CD1c-positive myeloid dendritic cell (primary cell): ENCODE measurements around the gene ARSJ.

Experiments
- DNase-seq: peaks from one replicate; pipeline ENCODE4 v3.0.0-alpha.2; 2016; ENCODE audit errors: extremely low spot score

ARSJ gene

DNA sequence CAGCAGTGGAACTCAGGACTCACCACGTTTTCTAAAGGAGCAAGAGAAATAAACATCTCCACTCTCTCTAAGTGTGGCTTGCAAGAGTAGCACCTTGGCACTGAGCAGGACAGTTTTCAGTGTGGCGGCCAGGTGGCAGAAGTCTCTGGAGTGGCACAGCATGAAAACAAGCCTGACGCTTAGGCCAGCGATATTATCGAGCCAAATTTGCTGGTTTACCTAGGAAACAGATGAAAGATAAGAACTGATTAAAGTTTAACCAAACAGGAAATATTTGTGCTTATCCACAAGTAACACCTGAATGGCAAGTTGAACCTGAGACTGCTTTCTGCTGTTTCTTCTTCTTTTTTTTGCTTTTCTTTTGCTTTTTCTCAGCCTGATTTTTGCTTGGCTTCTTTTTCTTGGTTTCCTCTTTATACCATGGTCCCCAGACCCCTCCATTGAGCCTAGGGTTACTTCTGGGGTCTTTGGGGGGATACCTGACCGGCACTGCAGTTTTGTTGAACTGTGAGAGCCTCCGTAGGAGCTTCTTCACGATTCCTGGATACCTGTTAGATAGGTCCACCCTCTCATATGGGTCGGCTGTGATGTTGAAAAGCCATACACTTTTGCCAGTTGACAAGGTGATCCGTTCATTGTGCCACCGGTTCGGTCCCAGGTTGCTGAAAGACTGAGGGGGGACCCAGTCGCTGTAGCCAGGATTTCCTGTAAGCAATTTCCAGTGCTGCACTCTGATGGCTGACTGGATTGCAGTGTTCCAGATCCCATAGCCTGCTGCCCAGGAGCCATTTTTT, 77.3 kb downstream of the ARSJ start:
- peak; percentile 52 for DNase-seq

DNA sequence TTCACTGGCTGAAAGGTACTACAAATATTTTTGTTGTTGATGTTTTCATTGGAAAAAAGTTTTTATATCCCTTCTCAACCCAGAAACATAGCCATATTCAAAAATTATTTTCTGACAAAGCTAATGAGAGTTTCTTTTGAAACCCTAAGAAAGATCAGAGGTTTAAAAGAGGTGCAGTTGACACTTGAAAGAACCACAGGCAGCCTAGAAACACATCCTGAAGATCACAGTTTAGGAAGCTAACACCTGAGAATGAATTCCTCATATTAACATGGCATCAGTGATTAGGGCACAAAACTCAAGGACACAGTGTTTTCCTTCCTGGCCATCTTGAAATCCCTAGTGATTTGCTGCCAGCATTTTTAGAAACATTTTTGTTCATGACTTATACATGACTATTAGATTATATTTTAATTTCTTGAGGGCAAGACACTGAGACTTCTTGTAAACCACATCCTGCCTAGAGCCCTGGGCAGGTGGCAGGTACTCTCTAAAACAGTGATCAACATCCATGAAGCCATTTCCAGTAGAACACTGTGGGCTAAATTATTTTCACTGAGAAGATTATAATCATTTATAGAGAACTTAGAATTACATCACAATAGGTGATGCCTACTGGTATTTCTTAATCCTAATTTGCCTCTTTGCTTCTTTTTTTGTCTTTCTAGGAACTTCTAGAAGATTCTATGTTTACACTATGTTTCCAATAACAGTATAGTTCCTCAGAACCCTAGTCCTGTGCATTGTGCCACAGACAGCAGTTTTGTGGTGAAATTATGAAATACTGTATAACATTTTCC, 80.0 kb downstream of the ARSJ start:
- DNase-seq: peak; percentile 79

DNA sequence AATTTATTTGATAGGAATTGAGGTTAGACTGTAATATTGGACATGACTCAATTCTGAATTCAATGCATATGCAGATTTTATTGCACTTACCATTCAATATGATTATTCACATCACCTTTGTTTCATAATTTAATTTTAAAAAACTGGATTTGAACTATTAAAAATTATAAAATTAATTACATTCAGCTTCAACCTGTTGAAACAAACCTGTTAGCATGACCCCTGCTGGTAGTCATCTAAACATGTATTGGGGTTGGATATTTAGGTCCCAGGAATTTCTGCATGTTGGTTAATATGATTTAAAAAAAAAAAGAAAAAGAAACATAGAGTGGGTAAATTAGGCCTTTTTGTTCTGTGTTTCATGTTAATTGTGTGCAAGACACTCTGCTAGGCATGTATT, 85.9 kb downstream of the ARSJ start:
- DNase-seq: peak; percentile 10

DNA sequence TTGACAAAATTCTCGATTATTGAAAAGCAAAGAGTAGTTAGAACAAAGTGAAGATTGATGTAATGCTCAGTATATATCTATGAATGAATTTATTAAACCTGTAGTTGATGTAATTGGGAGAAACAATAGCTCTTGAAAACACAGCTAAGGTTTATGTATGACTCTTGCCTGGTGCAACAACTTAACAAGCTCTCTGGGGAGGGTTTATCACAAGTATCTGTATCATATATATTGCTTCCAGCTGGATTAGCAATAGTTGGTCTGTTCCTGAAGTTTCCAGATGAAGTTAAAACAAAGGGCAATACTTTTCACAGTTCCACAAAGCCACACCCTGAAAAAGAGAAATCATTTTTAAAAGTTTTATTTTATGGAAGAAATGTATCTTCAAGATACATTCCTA, 91.4 kb downstream of the ARSJ start:
- DNase-seq: no peak

DNA sequence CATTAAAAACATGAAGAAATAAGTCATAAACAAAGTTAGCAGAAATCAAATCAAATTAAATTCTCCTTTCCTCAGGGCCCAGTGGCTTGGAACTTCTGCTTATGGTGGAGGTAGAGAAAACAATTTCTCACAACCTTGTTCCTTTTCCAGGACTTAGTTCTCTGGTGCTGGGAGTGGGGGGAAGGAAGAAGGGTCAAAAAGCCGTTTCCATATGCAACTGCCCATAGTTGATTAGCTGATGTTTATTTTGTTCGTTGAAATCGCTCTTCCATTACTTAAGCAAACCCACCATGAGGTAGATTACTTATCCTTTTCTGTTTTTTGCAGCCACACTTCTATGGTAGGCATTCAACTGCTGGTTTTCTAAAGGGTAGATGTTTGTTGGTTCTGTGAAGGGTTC, 94.2 kb downstream of the ARSJ start:
- DNase-seq: no peak

DNA sequence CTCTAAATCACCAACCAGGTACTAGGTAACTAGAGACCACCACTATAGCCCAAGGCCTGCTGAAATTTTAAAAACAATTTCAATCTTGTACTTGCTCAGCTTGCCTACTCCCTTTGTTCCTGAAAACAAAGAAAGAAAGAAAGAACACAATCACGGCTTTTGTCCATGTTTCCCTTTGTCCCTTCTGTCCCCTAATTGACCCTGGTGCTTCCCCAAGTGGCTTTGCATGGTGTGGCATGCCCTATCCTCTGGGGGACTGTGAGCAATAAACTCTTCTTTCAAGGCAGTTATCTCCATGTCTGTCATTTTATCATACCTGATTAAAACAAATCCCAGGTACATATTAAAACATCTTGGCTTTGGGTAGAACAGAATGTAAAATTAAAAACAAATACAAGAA, 94.8 kb downstream of the ARSJ start:
- no peak for DNase-seq

DNA sequence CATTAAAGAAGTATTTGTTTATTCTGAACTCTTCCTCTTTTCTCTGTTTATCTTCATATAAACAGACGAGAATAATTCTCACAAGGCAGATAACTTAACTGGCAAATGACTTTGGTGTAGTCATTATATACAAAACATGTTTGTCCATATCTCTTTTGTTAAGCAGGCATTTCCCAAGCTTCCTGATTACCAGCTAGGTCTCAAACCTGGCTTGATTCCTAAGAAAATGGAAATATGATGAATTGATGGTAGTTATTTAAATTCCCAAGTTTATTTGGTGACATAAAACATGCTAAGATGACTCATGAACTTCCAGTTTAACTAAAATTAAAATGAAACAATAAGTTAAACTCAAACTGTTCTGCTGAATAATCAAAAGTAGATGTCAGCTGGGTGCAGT, 96.8 kb downstream of the ARSJ start:
- no peak for DNase-seq

DNA sequence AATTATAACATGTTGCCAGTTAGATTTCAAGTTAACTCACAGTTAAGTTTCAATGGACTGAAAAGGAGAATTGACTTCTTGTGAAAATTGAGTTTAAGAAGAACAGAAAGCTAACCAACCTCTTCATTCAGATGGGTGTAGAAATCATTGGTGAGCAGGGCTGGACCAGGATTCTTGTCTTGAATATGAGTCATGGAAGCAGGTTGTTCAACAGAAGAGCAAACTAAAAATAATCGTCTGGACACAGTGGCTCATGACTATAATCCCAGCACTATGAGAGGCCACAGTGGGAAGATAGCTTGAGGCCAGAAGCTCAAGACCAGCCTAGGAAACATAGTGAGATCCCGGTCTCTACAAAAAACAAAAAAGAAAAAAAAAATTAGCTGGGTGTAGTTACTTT, 98.2 kb downstream of the ARSJ start:
- DNase-seq: no peak

DNA sequence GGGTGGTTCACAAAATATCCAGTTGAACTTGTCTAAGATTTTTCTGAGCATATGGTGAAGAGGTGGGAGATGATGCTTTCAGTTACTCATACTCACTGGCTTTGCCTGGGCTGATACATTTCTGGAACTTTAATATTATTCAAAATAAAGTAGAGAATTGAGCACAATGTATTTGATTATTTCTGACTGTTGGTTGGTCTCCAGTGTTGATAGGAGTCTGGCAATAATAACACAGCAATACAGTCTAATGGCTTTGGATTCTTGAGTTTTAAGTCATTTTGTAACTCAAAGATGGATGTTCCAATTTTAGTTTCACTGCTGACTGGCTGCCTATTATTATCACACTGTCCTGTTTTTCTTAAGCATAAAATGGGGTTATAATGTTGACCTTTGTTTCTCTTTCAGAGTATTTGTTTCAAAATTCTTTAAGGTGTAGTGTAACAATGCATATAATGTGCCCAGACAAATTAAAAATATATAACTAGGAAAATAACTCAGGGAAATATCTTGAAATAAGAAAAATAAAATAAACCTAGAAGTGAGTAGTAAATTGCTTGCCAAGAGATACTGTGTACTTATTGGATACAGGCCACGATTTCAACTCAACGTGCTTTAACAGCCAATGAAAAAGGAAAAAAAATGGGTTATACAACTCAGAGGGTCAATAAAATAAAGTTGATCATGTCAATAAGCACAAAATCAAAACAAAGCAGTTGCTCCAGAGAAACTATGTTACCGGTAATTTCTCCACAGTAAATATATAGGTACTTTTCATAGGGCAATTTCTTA, 99.0 kb downstream of the ARSJ start:
- no peak for DNase-seq

DNA sequence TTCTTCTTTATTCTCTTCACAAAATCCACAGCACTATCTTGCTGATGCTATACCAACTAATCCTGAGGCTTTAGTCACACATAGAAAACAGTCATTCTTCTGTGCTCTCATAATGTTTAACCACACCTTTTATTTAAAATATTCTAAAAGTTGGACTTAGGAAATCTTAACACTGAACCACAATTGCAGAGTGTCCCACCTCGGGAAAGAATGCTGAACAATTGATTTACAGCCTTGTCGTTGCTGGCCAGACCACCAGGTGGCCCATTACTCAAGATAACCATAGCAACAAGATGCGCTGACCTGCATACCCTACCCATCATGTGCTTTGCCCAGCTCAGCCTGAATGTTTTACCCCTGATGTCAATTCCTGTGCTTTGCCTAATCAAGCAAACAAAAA, 100.8 kb downstream of the ARSJ start:
- no peak for DNase-seq

DNA sequence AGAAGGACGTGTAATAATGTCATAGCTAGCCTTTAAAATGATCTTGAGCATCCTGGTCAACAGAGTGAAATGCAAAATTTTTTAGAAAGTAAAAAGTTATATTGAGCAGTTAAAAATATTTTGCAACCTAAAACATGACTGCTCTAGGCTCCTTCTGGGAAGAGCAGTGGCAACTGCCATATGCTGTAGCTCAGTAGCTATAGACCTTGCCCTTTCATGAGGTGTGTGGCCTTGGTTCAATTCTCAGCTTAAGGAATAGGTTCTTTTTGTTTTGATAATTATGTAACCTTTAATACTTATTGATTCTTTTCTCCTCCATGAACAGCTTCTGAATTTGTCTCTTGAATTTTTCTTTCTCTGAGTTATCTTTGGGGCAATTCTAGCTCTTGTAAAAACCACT, 105.0 kb downstream of the ARSJ start:
- no peak for DNase-seq

DNA sequence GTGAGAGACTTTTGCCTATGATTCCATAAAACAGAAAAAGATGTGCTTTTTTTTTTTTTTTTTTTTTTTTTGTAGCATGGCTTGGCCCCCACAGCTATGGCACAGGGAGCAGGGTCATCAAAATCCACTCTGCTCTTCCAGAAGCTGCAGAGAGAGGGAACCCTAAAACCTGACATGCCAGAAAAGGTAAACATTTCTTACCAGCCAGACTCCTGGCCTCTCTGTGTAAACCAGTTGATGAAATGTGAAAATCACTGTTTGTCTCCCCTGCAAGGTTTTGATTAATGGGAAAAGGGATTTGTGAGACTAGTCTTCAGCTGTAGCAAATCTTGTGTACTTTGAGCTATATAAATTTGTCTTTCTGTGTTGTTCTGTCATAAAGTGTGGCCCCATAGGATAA, 105.9 kb downstream of the ARSJ start:
- no peak for DNase-seq

DNA sequence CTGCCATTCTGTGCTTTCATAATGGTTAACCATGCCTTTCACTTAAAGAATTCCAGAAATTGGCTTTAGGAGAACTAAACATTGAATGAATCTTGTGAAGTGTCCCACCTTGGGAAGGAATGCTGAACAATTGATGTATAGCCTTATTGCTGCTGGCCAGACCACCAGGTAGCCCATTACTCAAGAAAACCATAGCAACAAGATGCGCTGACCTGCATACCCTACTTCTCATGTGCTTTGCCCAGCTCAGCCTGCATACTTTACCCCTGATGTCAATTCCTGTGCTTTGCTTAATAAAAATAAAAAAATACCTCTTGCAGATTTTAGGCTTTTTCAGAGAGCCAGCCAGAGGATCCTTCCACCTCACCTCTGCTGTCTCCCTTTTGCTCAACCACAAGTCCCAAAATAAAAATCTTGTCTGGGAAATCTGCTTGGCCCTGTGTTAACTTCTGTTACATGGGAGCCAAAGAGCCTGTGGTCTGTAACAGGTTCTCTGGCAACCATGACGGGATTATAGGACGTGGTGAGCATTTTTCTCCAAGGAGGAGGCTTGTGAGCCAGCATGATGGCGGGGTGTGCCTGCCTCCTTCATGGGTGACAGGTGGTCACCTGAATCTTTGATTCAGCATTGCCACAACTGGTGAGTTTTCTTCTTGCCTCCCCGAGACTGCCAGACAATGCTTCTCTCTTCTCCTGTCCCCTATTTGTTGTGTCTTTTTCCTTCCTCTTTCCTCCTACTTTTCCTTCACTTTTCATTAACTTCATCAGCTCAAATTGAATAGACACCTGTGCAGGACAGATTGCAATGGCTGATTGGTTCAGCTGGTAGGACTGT, 106.8 kb downstream of the ARSJ start:
- no peak for DNase-seq

DNA sequence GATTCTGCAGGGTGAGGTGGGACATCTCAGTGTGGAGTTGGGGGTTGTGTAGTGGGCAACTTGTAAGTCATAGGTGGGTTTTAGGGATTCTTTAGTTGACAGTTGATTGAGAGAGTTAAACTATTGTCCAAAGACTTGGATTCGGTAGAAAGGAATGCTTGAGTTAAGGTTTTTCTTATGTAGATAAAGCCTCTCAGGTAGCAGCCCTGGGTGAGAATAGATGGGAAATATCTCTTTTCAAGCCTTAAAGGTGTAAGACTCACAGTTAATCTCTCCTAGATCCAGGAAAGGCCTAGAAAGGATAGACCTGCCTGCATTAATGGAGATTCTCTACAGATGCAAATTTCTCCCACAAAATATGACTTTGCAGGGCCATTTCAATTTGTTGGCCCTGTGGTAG, 108.4 kb downstream of the ARSJ start:
- DNase-seq: no peak

DNA sequence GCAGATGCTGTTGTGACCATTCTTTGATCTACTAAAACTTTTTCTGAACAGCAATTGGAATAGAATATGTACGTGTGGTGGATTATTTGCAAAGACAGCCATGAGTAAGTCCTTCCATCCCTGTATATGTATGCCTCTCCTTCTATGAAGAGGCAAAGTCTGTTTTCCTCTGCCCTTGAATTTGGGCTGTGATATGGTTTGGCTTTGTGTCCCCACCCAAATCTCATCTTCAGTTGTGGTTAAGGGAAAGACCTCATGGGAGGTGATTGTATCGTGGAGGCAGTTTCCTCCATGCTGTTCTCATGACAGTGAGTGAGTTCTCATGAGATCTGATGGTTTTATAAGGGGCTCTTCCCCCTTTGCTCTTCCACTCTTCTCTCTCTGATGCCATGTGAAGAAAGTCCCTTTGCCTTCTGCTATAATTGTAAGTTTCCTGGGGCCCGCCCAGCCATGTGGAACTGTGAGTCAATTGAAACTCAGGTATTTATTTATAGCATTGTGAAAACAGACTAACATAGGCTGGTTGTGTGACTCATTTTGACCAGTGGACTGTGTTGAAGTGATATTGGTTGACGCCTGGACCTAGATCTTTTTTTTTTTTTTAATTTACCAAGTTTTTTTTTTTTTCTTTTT, 109.6 kb downstream of the ARSJ start:
- no peak for DNase-seq

DNA sequence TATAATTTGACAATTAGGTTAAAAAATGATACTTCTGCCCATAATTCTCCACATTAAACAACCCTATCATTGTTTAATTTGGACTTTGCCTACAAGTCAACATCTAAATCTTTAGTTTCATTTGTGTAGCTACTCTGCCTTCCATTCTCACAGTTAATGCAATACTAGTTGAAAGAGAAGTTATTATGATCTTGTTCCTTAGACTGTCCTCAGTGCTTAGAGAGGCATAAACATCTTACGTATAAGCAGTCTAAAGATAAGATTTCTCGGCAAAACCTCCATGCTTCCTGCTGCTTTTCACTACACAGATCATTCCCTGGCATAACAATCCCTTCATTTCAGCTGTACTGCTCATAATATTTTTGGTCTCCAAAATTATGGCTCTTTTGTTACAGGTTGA, 112.8 kb downstream of the ARSJ start:
- DNase-seq: no peak

DNA sequence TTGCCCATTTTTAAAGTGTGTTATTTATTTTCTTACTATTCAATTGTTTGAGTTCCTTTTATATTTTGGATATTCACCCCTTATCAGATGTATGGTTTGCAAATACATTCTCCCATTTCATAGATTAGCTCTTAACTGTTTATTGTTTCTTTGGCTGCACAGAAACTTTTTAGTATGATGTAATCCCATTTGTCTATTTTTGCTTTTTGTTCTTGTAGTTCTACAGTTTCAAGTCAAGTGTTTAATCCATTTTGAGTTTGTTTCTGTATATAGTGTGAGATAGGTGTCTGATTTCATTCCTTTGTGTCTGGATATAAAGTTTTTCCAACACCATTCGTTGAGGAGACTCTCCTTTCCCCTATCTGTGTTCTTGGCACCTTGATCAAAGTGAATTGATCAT, 120.5 kb downstream of the ARSJ start:
- DNase-seq: no peak

DNA sequence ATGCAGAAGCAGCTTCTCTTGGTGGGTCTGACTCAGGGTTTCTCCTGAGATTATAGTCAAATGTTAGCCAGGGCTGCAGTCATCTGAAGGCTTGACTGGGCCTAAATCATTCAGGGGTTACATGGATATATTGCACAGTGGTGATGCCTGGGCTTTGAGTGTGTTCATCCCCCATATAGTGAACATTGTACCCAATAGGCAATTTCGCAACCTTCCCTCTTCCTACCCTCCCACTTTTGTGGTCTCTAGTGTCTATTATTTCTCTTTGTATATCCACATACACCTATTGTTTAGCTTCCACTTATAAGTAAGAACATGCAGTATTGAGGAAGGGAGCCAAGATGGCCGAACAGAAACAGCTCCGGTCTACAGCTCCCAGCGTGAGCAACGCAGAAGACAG, 127.6 kb downstream of the ARSJ start:
- DNase-seq: no peak
